Nephron (organoid): ENCODE measurements around the gene MBOAT1.

Source experiments
- H3K27ac Mint-ChIP-seq, 3 experiments: 2 replicates each; pipeline ENCODE4 v1.8.0; 2020; ENCODE audit warnings: mixed read lengths in 3 of 3, mild to moderate bottlenecking in 2 of 3, moderate library complexity in 1 of 3
- H3K27me3 Mint-ChIP-seq: 2 replicates; pipeline ENCODE4 v1.8.0; 2021; ENCODE audit warnings: low read depth, mild to moderate bottlenecking, moderate library complexity, mixed read lengths
- H3K36me3 Mint-ChIP-seq: 2 replicates; pipeline ENCODE4 v1.8.0; 2020; ENCODE audit warnings: low read depth, mixed read lengths
- H3K4me1 Mint-ChIP-seq: 2 replicates; pipeline ENCODE4 v1.8.0; 2020; ENCODE audit warnings: mixed read lengths
- H3K4me3 Mint-ChIP-seq, 3 experiments: 2 replicates each; pipeline ENCODE4 v1.8.0; 2020; ENCODE audit warnings: mild to moderate bottlenecking in 3 of 3, mixed read lengths in 3 of 3, moderate library complexity in 2 of 3
- H3K9me3 Mint-ChIP-seq: 2 replicates; pipeline ENCODE4 v1.8.0; 2020; ENCODE audit warnings: mixed read lengths
- TF ChIP-seq, protein P1 (sequence below), 3 experiments: fragments of 200-600 bp; sonication (generic); IDR thresholded peaks; one replicate each; pipeline ENCODE4 v1.5.0; 2021; ENCODE audit warnings: antibody characterized with exemption in 3 of 3; ENCODE audit not compliant: unreplicated experiment in 3 of 3

Gene MBOAT1

GRCh38 chr6:20236909-20237600, 24.8 kb upstream of the MBOAT1 start:
- peaks cover 2% of the 10 kb centered on the region for H3K9me3 Mint-ChIP-seq
- no peaks in the 10 kb centered on the region for H3K36me3 Mint-ChIP-seq
- TF ChIP-seq, protein P1, sequence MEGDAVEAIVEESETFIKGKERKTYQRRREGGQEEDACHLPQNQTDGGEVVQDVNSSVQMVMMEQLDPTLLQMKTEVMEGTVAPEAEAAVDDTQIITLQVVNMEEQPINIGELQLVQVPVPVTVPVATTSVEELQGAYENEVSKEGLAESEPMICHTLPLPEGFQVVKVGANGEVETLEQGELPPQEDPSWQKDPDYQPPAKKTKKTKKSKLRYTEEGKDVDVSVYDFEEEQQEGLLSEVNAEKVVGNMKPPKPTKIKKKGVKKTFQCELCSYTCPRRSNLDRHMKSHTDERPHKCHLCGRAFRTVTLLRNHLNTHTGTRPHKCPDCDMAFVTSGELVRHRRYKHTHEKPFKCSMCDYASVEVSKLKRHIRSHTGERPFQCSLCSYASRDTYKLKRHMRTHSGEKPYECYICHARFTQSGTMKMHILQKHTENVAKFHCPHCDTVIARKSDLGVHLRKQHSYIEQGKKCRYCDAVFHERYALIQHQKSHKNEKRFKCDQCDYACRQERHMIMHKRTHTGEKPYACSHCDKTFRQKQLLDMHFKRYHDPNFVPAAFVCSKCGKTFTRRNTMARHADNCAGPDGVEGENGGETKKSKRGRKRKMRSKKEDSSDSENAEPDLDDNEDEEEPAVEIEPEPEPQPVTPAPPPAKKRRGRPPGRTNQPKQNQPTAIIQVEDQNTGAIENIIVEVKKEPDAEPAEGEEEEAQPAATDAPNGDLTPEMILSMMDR (IDR thresholded peaks at IDR 0.05; ENCODE audit: unreplicated experiment in 3 of 3): no peak
- peaks cover 7% of the 10 kb centered on the region for H3K27me3 Mint-ChIP-seq
- H3K4me1 Mint-ChIP-seq: no peaks in the 10 kb centered on the region
- H3K27ac Mint-ChIP-seq: no peak overlapping the region
- no peak overlapping the region for H3K4me3 Mint-ChIP-seq

GRCh38 chr6:20236344-20236743, 24.1 kb upstream of the MBOAT1 start:
- H3K36me3 Mint-ChIP-seq: no peaks in the 10 kb centered on the region
- peaks cover 7% of the 10 kb centered on the region for H3K27me3 Mint-ChIP-seq
- TF ChIP-seq, protein P1 (IDR thresholded peaks at IDR 0.05; ENCODE audit: unreplicated experiment in 3 of 3): no peak
- H3K27ac Mint-ChIP-seq: no peak overlapping the region
- H3K4me1 Mint-ChIP-seq: no peaks in the 10 kb centered on the region
- peaks cover 2% of the 10 kb centered on the region for H3K9me3 Mint-ChIP-seq
- no peak overlapping the region for H3K4me3 Mint-ChIP-seq

DNA sequence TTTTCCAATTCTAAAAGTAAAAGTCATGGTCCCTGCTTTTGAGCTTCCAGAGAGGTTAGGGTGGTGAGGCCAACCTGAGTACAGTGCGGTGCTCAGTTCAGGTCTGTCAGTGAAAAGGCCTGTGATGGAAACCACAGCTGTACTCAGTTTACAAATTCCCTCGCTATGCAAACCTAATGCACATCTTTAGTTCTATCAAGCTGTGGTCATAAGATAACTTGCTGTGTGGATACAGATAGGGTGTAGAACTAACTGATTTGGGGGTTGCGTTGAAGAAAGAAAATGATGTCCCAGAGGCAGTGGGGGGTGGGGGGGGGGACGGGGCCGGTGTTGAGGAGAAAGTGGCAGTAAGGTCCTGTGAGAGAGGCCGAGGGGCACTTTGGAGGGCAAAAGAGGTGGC, 22.8 kb upstream of the MBOAT1 start:
- Mint-ChIP-seq H3K4me3 (no peak overlapping the region), H3K27ac (no peak overlapping the region), H3K9me3 (peaks cover 2% of the 10 kb centered on the region), H3K36me3 (no peaks in the 10 kb centered on the region), H3K27me3 (peaks cover 7% of the 10 kb centered on the region), H3K4me1 (no peaks in the 10 kb centered on the region)
- TF ChIP-seq, protein P1 (IDR thresholded peaks at IDR 0.05; ENCODE audit: unreplicated experiment in 3 of 3): no peak

- H3K4me1 Mint-ChIP-seq: no peaks in the 10 kb centered on the region
- no peak overlapping the region for H3K4me3 Mint-ChIP-seq
- H3K27ac Mint-ChIP-seq: no peak overlapping the region
- TF ChIP-seq, protein P1 (IDR thresholded peaks at IDR 0.05; ENCODE audit: unreplicated experiment in 3 of 3): no peak
- no peaks in the 10 kb centered on the region for H3K36me3 Mint-ChIP-seq
- peaks cover 2% of the 10 kb centered on the region for H3K9me3 Mint-ChIP-seq
- H3K27me3 Mint-ChIP-seq: peaks cover 7% of the 10 kb centered on the region
Observed at GRCh38 chr6:20234136-20234535, 21.9 kb upstream of the MBOAT1 start.

GRCh38 chr6:20233007-20233730, 20.9 kb upstream of the MBOAT1 start:
- Mint-ChIP-seq H3K27ac (no peak overlapping the region), H3K4me3 (no peak overlapping the region), H3K27me3 (peaks cover 4% of the 10 kb centered on the region), H3K9me3 (peaks cover 2% of the 10 kb centered on the region), H3K36me3 (no peaks in the 10 kb centered on the region), H3K4me1 (no peaks in the 10 kb centered on the region)
- TF ChIP-seq, protein P1 (IDR thresholded peaks at IDR 0.05; ENCODE audit: unreplicated experiment in 3 of 3): no peak
